K562 (cell line): Measurements from ENCODE around the gene ZNF385C.
"Not testable (repeated sequence)": the region's sequence is repeated elsewhere in the genome, so short reads cannot be mapped to it uniquely, and the experiment has no call there.

Experiments
- BHLHE40 ChIP-seq: IDR thresholded peaks from 2 replicates; pipeline ENCODE4 v1.6.1; 2011; ENCODE audit warnings: low read length, improper control_type of control experiment
- NCOA2 ChIP-seq, 2 experiments: fragments of 450-650 bp; IDR thresholded peaks; 2 replicates each; pipeline ENCODE4 v1.6.1; 2018; ENCODE audit warnings: mild to moderate bottlenecking in 2 of 2, moderate library complexity in 1 of 2; ENCODE audit not compliant: partially characterized antibody in 2 of 2
- RBM17 ChIP-seq: fragments of 200-400 bp; formaldehyde crosslinking; IDR thresholded peaks from 2 replicates; pipeline ENCODE4 v1.6.1; 2017; ENCODE audit warnings: low read depth, mild to moderate bottlenecking, low read length, borderline replicate concordance
- SREBF2 ChIP-seq: sonication (generic); formaldehyde crosslinking; IDR thresholded peaks from 2 replicates; pipeline ENCODE4 v1.4.0; 2020; ENCODE audit warnings: mild to moderate bottlenecking, missing genetic modification reagents
- ZNF12 ChIP-seq: sonication (generic); formaldehyde crosslinking; IDR thresholded peaks from 2 replicates; pipeline ENCODE4 v1.4.0; 2020; ENCODE audit warnings: mild to moderate bottlenecking, missing genetic modification reagents
- ZNF3 ChIP-seq: fragments of 250-450 bp; sonication (Bioruptor Pico); IDR thresholded peaks from 2 replicates; pipeline ENCODE4 v1.5.0; 2021; ENCODE audit warnings: mild to moderate bottlenecking, moderate library complexity
- TF ChIP-seq, protein P1 (sequence below): sonication (generic); formaldehyde crosslinking; IDR thresholded peaks from 2 replicates; pipeline ENCODE4 v1.8.1; 2023; ENCODE audit warnings: mild to moderate bottlenecking, missing genetic modification reagents
- TF ChIP-seq, protein P2 (sequence below), 3 experiments: IDR thresholded peaks in 2 of 3; conservative IDR thresholded peaks in 1 of 3; 2 replicates each; pipeline ENCODE4 v1.5.1; 2011 to 2012; ENCODE audit warnings: low read length in 3 of 3, mild to moderate bottlenecking in 3 of 3, control low read depth in 2 of 3, improper control_type of control experiment in 1 of 3, inconsistent platforms in 1 of 3, low read depth in 1 of 3, mixed read lengths in 1 of 3, moderate library complexity in 1 of 3; ENCODE audit not compliant: insufficient read depth in 2 of 3
- TF ChIP-seq, protein P3 (sequence below): sonication (generic); formaldehyde crosslinking; IDR thresholded peaks from 2 replicates; pipeline ENCODE4 v1.8.0; 2022; ENCODE audit warnings: mild to moderate bottlenecking, missing genetic modification reagents

DNA sequence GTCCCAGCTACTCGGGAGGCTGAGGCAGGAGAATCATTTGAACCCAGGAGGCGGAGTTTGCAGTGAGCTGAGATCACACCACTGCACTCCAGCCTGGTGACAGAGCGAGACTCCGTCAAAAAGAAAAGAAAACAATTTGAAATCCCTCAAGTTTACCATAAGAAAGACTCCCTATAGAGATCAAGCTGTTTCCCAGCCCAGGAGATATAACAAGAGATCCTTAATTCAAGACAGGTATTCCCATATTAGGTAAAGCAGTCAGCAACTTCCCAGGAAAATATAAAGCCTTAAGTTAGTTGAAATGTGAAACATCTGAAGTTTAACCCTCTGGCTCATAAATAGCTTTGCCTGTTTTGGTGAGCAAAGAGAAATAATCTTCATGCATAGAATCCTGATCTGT, 85.9 kb downstream of the ZNF385C start:
- not testable (repeated sequence) for TF ChIP-seq NCOA2 (IDR thresholded peaks at IDR 0.05; ENCODE audit: partially characterized antibody in 2 of 2); BHLHE40; RBM17; ZNF12 (CRISPR knock-in tag); SREBF2; ZNF3 (CRISPR knock-in tag)
- TF ChIP-seq, protein P1, sequence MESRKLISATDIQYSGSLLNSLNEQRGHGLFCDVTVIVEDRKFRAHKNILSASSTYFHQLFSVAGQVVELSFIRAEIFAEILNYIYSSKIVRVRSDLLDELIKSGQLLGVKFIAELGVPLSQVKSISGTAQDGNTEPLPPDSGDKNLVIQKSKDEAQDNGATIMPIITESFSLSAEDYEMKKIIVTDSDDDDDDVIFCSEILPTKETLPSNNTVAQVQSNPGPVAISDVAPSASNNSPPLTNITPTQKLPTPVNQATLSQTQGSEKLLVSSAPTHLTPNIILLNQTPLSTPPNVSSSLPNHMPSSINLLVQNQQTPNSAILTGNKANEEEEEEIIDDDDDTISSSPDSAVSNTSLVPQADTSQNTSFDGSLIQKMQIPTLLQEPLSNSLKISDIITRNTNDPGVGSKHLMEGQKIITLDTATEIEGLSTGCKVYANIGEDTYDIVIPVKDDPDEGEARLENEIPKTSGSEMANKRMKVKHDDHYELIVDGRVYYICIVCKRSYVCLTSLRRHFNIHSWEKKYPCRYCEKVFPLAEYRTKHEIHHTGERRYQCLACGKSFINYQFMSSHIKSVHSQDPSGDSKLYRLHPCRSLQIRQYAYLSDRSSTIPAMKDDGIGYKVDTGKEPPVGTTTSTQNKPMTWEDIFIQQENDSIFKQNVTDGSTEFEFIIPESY (CRISPR knock-in tag) = not testable (repeated sequence)
- TF ChIP-seq, protein P2, sequence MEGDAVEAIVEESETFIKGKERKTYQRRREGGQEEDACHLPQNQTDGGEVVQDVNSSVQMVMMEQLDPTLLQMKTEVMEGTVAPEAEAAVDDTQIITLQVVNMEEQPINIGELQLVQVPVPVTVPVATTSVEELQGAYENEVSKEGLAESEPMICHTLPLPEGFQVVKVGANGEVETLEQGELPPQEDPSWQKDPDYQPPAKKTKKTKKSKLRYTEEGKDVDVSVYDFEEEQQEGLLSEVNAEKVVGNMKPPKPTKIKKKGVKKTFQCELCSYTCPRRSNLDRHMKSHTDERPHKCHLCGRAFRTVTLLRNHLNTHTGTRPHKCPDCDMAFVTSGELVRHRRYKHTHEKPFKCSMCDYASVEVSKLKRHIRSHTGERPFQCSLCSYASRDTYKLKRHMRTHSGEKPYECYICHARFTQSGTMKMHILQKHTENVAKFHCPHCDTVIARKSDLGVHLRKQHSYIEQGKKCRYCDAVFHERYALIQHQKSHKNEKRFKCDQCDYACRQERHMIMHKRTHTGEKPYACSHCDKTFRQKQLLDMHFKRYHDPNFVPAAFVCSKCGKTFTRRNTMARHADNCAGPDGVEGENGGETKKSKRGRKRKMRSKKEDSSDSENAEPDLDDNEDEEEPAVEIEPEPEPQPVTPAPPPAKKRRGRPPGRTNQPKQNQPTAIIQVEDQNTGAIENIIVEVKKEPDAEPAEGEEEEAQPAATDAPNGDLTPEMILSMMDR (IDR thresholded peaks at IDR 0.05 in 2 of 3, conservative IDR thresholded peaks at IDR 0.05 in 1 of 3; ENCODE audit: insufficient read depth in 2 of 3, low read depth in 1 of 3, low read length in 3 of 3) = not testable (repeated sequence)
- TF ChIP-seq, protein P3, sequence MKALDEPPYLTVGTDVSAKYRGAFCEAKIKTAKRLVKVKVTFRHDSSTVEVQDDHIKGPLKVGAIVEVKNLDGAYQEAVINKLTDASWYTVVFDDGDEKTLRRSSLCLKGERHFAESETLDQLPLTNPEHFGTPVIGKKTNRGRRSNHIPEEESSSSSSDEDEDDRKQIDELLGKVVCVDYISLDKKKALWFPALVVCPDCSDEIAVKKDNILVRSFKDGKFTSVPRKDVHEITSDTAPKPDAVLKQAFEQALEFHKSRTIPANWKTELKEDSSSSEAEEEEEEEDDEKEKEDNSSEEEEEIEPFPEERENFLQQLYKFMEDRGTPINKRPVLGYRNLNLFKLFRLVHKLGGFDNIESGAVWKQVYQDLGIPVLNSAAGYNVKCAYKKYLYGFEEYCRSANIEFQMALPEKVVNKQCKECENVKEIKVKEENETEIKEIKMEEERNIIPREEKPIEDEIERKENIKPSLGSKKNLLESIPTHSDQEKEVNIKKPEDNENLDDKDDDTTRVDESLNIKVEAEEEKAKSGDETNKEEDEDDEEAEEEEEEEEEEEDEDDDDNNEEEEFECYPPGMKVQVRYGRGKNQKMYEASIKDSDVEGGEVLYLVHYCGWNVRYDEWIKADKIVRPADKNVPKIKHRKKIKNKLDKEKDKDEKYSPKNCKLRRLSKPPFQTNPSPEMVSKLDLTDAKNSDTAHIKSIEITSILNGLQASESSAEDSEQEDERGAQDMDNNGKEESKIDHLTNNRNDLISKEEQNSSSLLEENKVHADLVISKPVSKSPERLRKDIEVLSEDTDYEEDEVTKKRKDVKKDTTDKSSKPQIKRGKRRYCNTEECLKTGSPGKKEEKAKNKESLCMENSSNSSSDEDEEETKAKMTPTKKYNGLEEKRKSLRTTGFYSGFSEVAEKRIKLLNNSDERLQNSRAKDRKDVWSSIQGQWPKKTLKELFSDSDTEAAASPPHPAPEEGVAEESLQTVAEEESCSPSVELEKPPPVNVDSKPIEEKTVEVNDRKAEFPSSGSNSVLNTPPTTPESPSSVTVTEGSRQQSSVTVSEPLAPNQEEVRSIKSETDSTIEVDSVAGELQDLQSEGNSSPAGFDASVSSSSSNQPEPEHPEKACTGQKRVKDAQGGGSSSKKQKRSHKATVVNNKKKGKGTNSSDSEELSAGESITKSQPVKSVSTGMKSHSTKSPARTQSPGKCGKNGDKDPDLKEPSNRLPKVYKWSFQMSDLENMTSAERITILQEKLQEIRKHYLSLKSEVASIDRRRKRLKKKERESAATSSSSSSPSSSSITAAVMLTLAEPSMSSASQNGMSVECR (CRISPR knock-in tag) = not testable (repeated sequence)
